ENCODE measurements around the gene BMP8A.
"Not testable (repeated sequence)": the region's sequence is repeated elsewhere in the genome, so short reads cannot be mapped to it uniquely, and the experiment has no call there.

Gene BMP8A

GRCh38 chr1:39470040-39470439, 21.4 kb upstream of the BMP8A start:
- no peak for TF ChIP-seq CTCF (IDR thresholded peaks at IDR 0.05; ENCODE audit: low read depth, low read length)
- no peak overlapping the region for H3K4me3 ChIP-seq (replicated peaks in 1 of 2; ENCODE audit: low read depth in 2 of 2, low read length in 2 of 2)
- no peak for DNase-seq (ENCODE audit: low read depth in 2 of 2)

GRCh38 chr1:39472826-39473225, 18.6 kb upstream of the BMP8A start:
- no peak for TF ChIP-seq CTCF (IDR thresholded peaks at IDR 0.05; ENCODE audit: low read depth, low read length)
- H3K4me3 ChIP-seq (replicated peaks in 1 of 2; ENCODE audit: low read depth in 2 of 2, low read length in 2 of 2): no peak overlapping the region
- no peak for DNase-seq (ENCODE audit: low read depth in 2 of 2)

- TF ChIP-seq CTCF (IDR thresholded peaks at IDR 0.05; ENCODE audit: low read depth, low read length): no peak
- DNase-seq (ENCODE audit: low read depth in 2 of 2): no peak
- no peak overlapping the region for H3K4me3 ChIP-seq (replicated peaks in 1 of 2; ENCODE audit: low read depth in 2 of 2, low read length in 2 of 2)
Measured at GRCh38 chr1:39473324-39473723, 18.1 kb upstream of the BMP8A start.

- TF ChIP-seq CTCF (IDR thresholded peaks at IDR 0.05; ENCODE audit: low read depth, low read length): no peak
- H3K4me3 ChIP-seq (replicated peaks in 1 of 2; ENCODE audit: low read depth in 2 of 2, low read length in 2 of 2): no peak overlapping the region
- DNase-seq (ENCODE audit: low read depth in 2 of 2): no peak
Measured at GRCh38 chr1:39474810-39475209, 16.6 kb upstream of the BMP8A start.

- not testable (repeated sequence) for H3K4me3 ChIP-seq (replicated peaks in 1 of 2; ENCODE audit: low read depth in 2 of 2, low read length in 2 of 2); DNase-seq (ENCODE audit: low read depth in 2 of 2)
Measured at GRCh38 chr1:39475551-39475950, 15.9 kb upstream of the BMP8A start.

- H3K4me3 ChIP-seq (replicated peaks in 1 of 2; ENCODE audit: low read depth in 2 of 2, low read length in 2 of 2): no peak overlapping the region
- TF ChIP-seq CTCF (IDR thresholded peaks at IDR 0.05; ENCODE audit: low read depth, low read length): no peak
- DNase-seq (ENCODE audit: low read depth in 2 of 2): no peak
Measured at GRCh38 chr1:39478126-39478915, 13.1 kb upstream of the BMP8A start.

- no peak for TF ChIP-seq CTCF (IDR thresholded peaks at IDR 0.05; ENCODE audit: low read depth, low read length)
- H3K4me3 ChIP-seq (replicated peaks in 1 of 2; ENCODE audit: low read depth in 2 of 2, low read length in 2 of 2): no peak overlapping the region
Measured at GRCh38 chr1:39481289-39481688, 10.1 kb upstream of the BMP8A start.

More at GRCh38 chr1:39481289-39481688, 10.1 kb upstream of the BMP8A start:
- DNase-seq (ENCODE audit: low read depth in 2 of 2): no peak
